ENCODE results near the gene NOTCH1.

DNA sequence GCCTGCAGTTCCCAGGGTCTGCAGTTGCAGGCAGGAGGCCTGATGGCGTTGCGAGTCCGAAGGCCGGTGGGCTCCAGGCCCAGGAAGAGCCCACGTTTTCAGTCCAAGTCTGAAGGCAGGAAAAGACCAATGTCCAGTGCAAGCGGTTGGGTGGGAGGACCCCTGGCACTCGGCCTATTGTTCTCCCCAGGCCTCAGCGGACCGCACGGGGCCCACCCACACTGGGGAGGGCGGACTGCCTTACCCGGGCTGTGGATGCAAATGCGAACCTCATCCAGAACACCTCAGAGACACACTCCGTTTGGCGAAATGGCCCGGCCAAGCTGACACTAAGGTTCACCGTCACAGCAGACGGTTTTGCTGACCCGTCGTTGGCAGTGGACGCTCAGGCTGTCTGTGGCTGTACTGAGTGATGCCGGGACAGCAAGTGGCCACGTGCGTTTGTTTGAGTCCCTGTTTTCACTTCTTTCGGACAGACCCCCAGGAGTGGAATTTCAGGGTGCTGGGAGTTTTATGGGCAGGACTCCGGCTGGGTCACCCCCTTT lies 52.8 kb downstream of the NOTCH1 start:
- no peak for TF ChIP-seq CTCF (IDR thresholded peaks at IDR 0.05)
- no peak for TF ChIP-seq POLR2A (IDR thresholded peaks at IDR 0.05)
